Measurements from ENCODE around the gene TMEM100.

DNA sequence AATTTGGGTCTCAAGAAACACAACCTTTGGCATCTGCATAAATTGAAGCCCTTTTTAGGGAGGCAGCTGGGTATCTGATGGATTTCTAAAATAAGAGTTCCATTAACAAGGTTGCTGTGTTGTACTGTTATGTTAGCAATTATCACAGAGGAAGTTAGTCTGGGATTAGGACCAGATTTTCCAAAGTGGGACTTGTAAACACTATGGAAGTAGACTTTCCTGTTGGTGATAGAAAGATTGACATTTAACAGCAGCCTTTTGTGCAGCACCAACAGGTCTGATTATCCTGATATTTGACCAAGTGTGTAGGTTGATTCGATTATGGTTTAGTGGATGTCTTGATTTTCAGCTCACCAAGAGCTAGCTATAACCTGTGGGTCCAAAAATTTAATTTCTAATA is 46.4 kb downstream of the TMEM100 start:
- TF ChIP-seq POLR2AphosphoS5 (IDR thresholded peaks at IDR 0.05; ENCODE audit: borderline replicate concordance, low read depth, low read length) (no peak), EZH2 (IDR thresholded peaks at IDR 0.05) (no peak), FOXP2 (optimal IDR thresholded peaks at IDR 0.05; ENCODE audit: control extremely low read depth, extremely low read length, insufficient read depth) (no peak)

Data from SK-N-MC (cell line).